IMR-90 (cell line): Measurements from ENCODE around the gene IGF1R. TPM values are rescaled to one million over a fixed set of nuclear protein-coding genes. Genes with fewer than 3 reads are reported as not detected.

Source experiments
- ATAC-seq: fragments of 200-7000 bp; cut with Tn5 transposase; 2 replicates; pipeline ENCODE4 v1.9.1; 2020; ENCODE audit warnings: low read depth, mild to moderate bottlenecking, moderate library complexity
- BruUV-seq: library from RNA; stranded (reverse); fragments of 400-500 nt; replicated peaks from 2 replicates; lab custom pipeline; 2021; lab: Mats Ljungman, UMichigan
- CTCF ChIA-PET: fragments of 300-600 bp; formaldehyde crosslinking; extraction: SDS; loops from one replicate; lab custom pipeline; 2021; ENCODE audit warnings: antibody characterized with exemption; lab: Yijun Ruan, JAX
- POLR2A ChIA-PET: fragments of 300-600 bp; sonication (Branson Sonifier 250); formaldehyde crosslinking; loops from one replicate; lab custom pipeline; 2022; ENCODE audit warnings: antibody characterized with exemption; ENCODE audit not compliant: unreplicated experiment; lab: Charles Lee
- DNase-seq: peaks from one replicate; pipeline ENCODE4 v3.0.0; 2013
- H2AFZ ChIP-seq: replicated peaks from 2 replicates; pipeline ENCODE3; 2013; ENCODE audit warnings: low read length, mild to moderate bottlenecking; ENCODE audit not compliant: poor library complexity
- H2AK5ac ChIP-seq: 2 replicates; pipeline ENCODE4 v1.6.1; 2013; ENCODE audit warnings: low read depth, low read length, inconsistent platforms
- H2AK9ac ChIP-seq: replicated peaks from 2 replicates; pipeline ENCODE3; 2013; ENCODE audit warnings: mild to moderate bottlenecking, low read depth, low read length, moderate library complexity; ENCODE audit not compliant: poor library complexity
- H2BK120ac ChIP-seq: 2 replicates; pipeline ENCODE4 v1.6.1; 2013; ENCODE audit warnings: low read depth, low read length, inconsistent platforms
- H2BK15ac ChIP-seq: 3 replicates; pipeline ENCODE4 v1.6.1; 2013; ENCODE audit warnings: low read depth, low read length, inconsistent platforms
- H2BK20ac ChIP-seq: 2 replicates; pipeline ENCODE4 v1.6.1; 2013; ENCODE audit warnings: low read depth, mild to moderate bottlenecking, inconsistent platforms, low read length, moderate library complexity
- H2BK5ac ChIP-seq: 2 replicates; pipeline ENCODE4 v1.6.1; 2013; ENCODE audit warnings: mild to moderate bottlenecking, low read depth, low read length, inconsistent platforms; ENCODE audit not compliant: poor library complexity, severe bottlenecking
- H3K14ac ChIP-seq: replicated peaks from 2 replicates; pipeline ENCODE4 v1.6.1; 2013; ENCODE audit warnings: low read depth, low read length, inconsistent platforms
- H3K18ac ChIP-seq: 2 replicates; pipeline ENCODE4 v1.6.1; 2013; ENCODE audit warnings: low read depth, low read length, control low read depth
- H3K23ac ChIP-seq: 2 replicates; pipeline ENCODE4 v1.6.1; 2013; ENCODE audit warnings: low read depth, low read length, inconsistent platforms
- H3K27ac ChIP-seq: 2 replicates; pipeline ENCODE4 v1.5.1; 2013; ENCODE audit warnings: mild to moderate bottlenecking, control low read depth, low read length; ENCODE audit not compliant: insufficient read depth
- H3K27me3 ChIP-seq: 2 replicates; pipeline ENCODE4 v1.6.1; 2013; ENCODE audit warnings: low read length; ENCODE audit not compliant: control insufficient read depth, insufficient read depth
- H3K36me3 ChIP-seq: 2 replicates; pipeline ENCODE4 v1.6.1; 2013; ENCODE audit warnings: low read length, mixed read lengths; ENCODE audit not compliant: control insufficient read depth, insufficient read depth
- H3K4ac ChIP-seq: 2 replicates; pipeline ENCODE4 v1.6.1; 2013; ENCODE audit warnings: low read depth, low read length, inconsistent platforms
- H3K4me1 ChIP-seq: 2 replicates; pipeline ENCODE4 v1.6.1; 2013; ENCODE audit warnings: low read length, mixed read lengths; ENCODE audit not compliant: control insufficient read depth, insufficient read depth
- H3K4me2 ChIP-seq: 2 replicates; pipeline ENCODE4 v1.6.1; 2013; ENCODE audit warnings: low read depth, mild to moderate bottlenecking, control low read depth, low read length, moderate library complexity
- H3K4me3 ChIP-seq: 2 replicates; pipeline ENCODE4 v1.5.1; 2013; ENCODE audit warnings: low read depth, mild to moderate bottlenecking, control low read depth, low read length, moderate library complexity; ENCODE audit not compliant: insufficient read depth
- H3K56ac ChIP-seq: 2 replicates; pipeline ENCODE4 v1.6.1; 2013; ENCODE audit warnings: low read length, inconsistent platforms; ENCODE audit not compliant: insufficient read depth; ENCODE audit errors: extremely low read depth
- H3K79me1 ChIP-seq, 2 experiments: 2 replicates each; pipeline ENCODE4 v1.6.1; 2013; ENCODE audit warnings: low read length in 2 of 2, inconsistent platforms in 1 of 2, low read depth in 1 of 2
- H3K9ac ChIP-seq: 2 replicates; pipeline ENCODE4 v1.6.1; 2013; ENCODE audit warnings: low read depth, low read length, control low read depth
- H3K9me1 ChIP-seq: 2 replicates; pipeline ENCODE4 v1.6.1; 2013; ENCODE audit warnings: low read length, inconsistent platforms; ENCODE audit not compliant: insufficient read depth
- H3K9me3 ChIP-seq: 2 replicates; pipeline ENCODE4 v1.6.1; 2013; ENCODE audit warnings: low read length; ENCODE audit not compliant: control insufficient read depth, insufficient read depth
- H4K20me1 ChIP-seq: 2 replicates; pipeline ENCODE4 v1.6.1; 2013; ENCODE audit warnings: low read length, inconsistent platforms; ENCODE audit not compliant: insufficient read depth
- H4K5ac ChIP-seq: 2 replicates; pipeline ENCODE4 v1.6.1; 2013; ENCODE audit warnings: mild to moderate bottlenecking, low read depth, low read length, control low read depth
- H4K8ac ChIP-seq, 2 experiments: 2 replicates each; pipeline ENCODE4 v1.6.1; 2013; ENCODE audit warnings: low read depth in 2 of 2, low read length in 2 of 2, control low read depth in 1 of 2, inconsistent platforms in 1 of 2
- H4K91ac ChIP-seq: 2 replicates; pipeline ENCODE4 v1.6.1; 2013; ENCODE audit warnings: low read depth, low read length, inconsistent platforms; ENCODE audit not compliant: insufficient read depth
- CEBPB ChIP-seq: IDR thresholded peaks from 2 replicates; pipeline ENCODE4 v1.6.1; 2012; ENCODE audit warnings: low read depth, low read length, improper control_type of control experiment
- CHD1 ChIP-seq: IDR thresholded peaks from 2 replicates; pipeline ENCODE4 v1.6.1; 2012; ENCODE audit warnings: low read depth, low read length, improper control_type of control experiment
- ELK1 ChIP-seq: fragments of 150-350 bp; IDR thresholded peaks from 2 replicates; pipeline ENCODE4 v1.6.1; 2016; ENCODE audit warnings: low read depth, mild to moderate bottlenecking, low read length, moderate library complexity, borderline replicate concordance
- FOS ChIP-seq: fragments of 150-350 bp; IDR thresholded peaks from 2 replicates; pipeline ENCODE4 v1.6.1; 2016; ENCODE audit warnings: low read depth, low read length
- MAFK ChIP-seq: IDR thresholded peaks from 2 replicates; pipeline ENCODE4 v1.6.1; 2012; ENCODE audit warnings: low read depth, low read length, improper control_type of control experiment
- MAZ ChIP-seq: IDR thresholded peaks from 2 replicates; pipeline ENCODE4 v1.6.1; 2012; ENCODE audit warnings: low read depth, mild to moderate bottlenecking, low read length, improper control_type of control experiment, moderate library complexity, borderline replicate concordance
- MXI1 ChIP-seq: IDR thresholded peaks from 2 replicates; pipeline ENCODE4 v1.6.1; 2012; ENCODE audit warnings: low read depth, mild to moderate bottlenecking, low read length, moderate library complexity, borderline replicate concordance
- POLR2A ChIP-seq: IDR thresholded peaks from 2 replicates; pipeline ENCODE4 v1.6.1; 2012; ENCODE audit warnings: mild to moderate bottlenecking, low read depth, low read length
- RAD21 ChIP-seq: IDR thresholded peaks from 2 replicates; pipeline ENCODE4 v1.6.1; 2012; ENCODE audit warnings: low read length, improper control_type of control experiment
- RCOR1 ChIP-seq: IDR thresholded peaks from 2 replicates; pipeline ENCODE4 v1.6.1; 2012; ENCODE audit warnings: mild to moderate bottlenecking, low read length, improper control_type of control experiment; ENCODE audit not compliant: insufficient replicate concordance
- RFX5 ChIP-seq: IDR thresholded peaks from 2 replicates; pipeline ENCODE4 v1.8.0; 2012; ENCODE audit warnings: low read depth, mild to moderate bottlenecking, low read length, moderate library complexity
- USF2 ChIP-seq: fragments of 150-350 bp; IDR thresholded peaks from 2 replicates; pipeline ENCODE4 v1.6.1; 2017; ENCODE audit warnings: mild to moderate bottlenecking, antibody characterized with exemption, low read length, low read depth
- WGBS, 2 experiments: methylation state at CpG; one replicate each; pipeline versions ENCODE4 v1.1.5 to v1.1.7; 2013; ENCODE audit warnings: missing lambda C conversion rate in 2 of 2; ENCODE audit not compliant: insufficient read length in 1 of 2; ENCODE audit errors: extremely low coverage in 2 of 2; 5-methylcytosine and 5-hydroxymethylcytosine counted together
- dilution Hi-C: fragments of 300-500 bp; cut with HindIII; formaldehyde crosslinking; loops from one replicate; pipeline ENCODE4 v1.14.3; 2018; ENCODE audit warnings: low sequenced_read_pairs; ENCODE audit not compliant: unreplicated experiment
- in situ Hi-C: fragments of 300-500 bp; cut with MboI; formaldehyde crosslinking; loops from 3 replicates; pipeline ENCODE4 v1.14.3; 2019; ENCODE audit warnings: low sequenced_read_pairs, inconsistent platforms, mixed read lengths
- intact Hi-C: fragments of 100-400 bp; cut with micrococcal nuclease; formaldehyde crosslinking; loops from 2 replicates; pipeline ENCODE4 v1.10.0; 2022
- polyA plus RNA-seq, 3 experiments: library from polyadenylated mRNA; depleted of rRNA; stranded (reverse); fragments of >200 nt; gene quantifications; 2 replicates each; pipeline ENCODE4 v1.2.3, GENCODE V29; 2012; ENCODE audit warnings: low replicate concordance in 1 of 3
- total RNA-seq: library from RNA; depleted of rRNA; stranded (reverse); fragments of >200 nt; gene quantifications from 2 replicates; pipeline ENCODE4 v1.2.3, GENCODE V29; 2012

IGF1R gene
- total and polyA plus RNA-seq, 2 of the 4 experiments (the other 2 are of a cell fraction): 24.0 to 24.9 TPM

GRCh38 chr15:98785431-98785806, 137.1 kb downstream of the IGF1R start:
- H2BK5ac ChIP-seq: no peak overlapping the region
- peaks cover 9% of the 10 kb centered on the region for H3K4me1 ChIP-seq
- peaks cover 20% of the 10 kb centered on the region for H3K9me1 ChIP-seq
- H3K56ac ChIP-seq: no peak overlapping the region
- intact Hi-C loops: no loop called here
- H3K18ac ChIP-seq: no peak overlapping the region
- no peak overlapping the region for H3K14ac ChIP-seq
- no peak overlapping the region for H4K8ac ChIP-seq
- no peaks in the 10 kb centered on the region for H3K27me3 ChIP-seq
- ChIA-PET CTCF (no interaction called here), POLR2A (no interaction called here)
- no peak overlapping the region for H2AK9ac ChIP-seq
- no peak overlapping the region for H3K9ac ChIP-seq
- DNase-seq: no peak
- H3K79me1 ChIP-seq: peaks cover 51 to 83% of the 10 kb centered on the region in 2 experiments
- no peak for ATAC-seq
- in situ Hi-C loops: loop anchor here (25.0 kb wide), 1 partner anchor 127 kb away; no protein-coding TSS in a partner anchor
- no peak overlapping the region for H3K4me2 ChIP-seq
- H3K27ac ChIP-seq: no peak overlapping the region
- no peak overlapping the region for H3K23ac ChIP-seq
- H4K5ac ChIP-seq: no peak overlapping the region
- H2BK20ac ChIP-seq: no peak overlapping the region
- dilution Hi-C loops: no loop called here
- no peak overlapping the region for H4K91ac ChIP-seq
- no peak overlapping the region for H3K4ac ChIP-seq
- no peak for TF ChIP-seq MAZ
- no peak for TF ChIP-seq MAFK
- TF ChIP-seq FOS: no peak
- no peak for TF ChIP-seq RCOR1
- no peak for TF ChIP-seq POLR2A
- TF ChIP-seq CEBPB: no peak
- no peak for TF ChIP-seq USF2
- no peak for TF ChIP-seq RFX5
- no peak for TF ChIP-seq ELK1
- no peak for TF ChIP-seq MXI1
- TF ChIP-seq CHD1: no peak
- TF ChIP-seq RAD21: no peak
- peaks cover 67% of the 10 kb centered on the region for H4K20me1 ChIP-seq
- no peaks in the 10 kb centered on the region for H3K9me3 ChIP-seq
- no peak overlapping the region for H3K4me3 ChIP-seq
- H3K36me3 ChIP-seq: no peaks in the 10 kb centered on the region
- no peak overlapping the region for H2BK15ac ChIP-seq
- H2AFZ ChIP-seq: no peak overlapping the region
- 100% methylated on average over 1 of the region's 3 CpGs; no CpG with 5 or more reads in 1 of the 2 experiments for WGBS, 2 experiments
- no peak overlapping the region for H2BK120ac ChIP-seq
- no peak overlapping the region for H2AK5ac ChIP-seq
- BruUV-seq: no TSS peak
